Osteoblast (primary cell): Measurements from ENCODE around the gene PCAT7. TPM values are rescaled to one million over a fixed set of nuclear protein-coding genes. Genes with fewer than 3 reads are reported as not detected.

Experiments
- DNase-seq: peaks from one replicate; pipeline ENCODE4 v3.0.0; 2011; ENCODE audit warnings: low spot score, mixed read lengths; ENCODE audit not compliant: insufficient read length; ENCODE audit errors: missing footprints
- H2AFZ ChIP-seq: 2 replicates; pipeline ENCODE4 v1.6.0; 2011; ENCODE audit warnings: mild to moderate bottlenecking, low read length
- H3K27ac ChIP-seq: 2 replicates; pipeline ENCODE4 v1.5.1; 2011; ENCODE audit warnings: mild to moderate bottlenecking, low read depth, low read length, moderate library complexity
- H3K27me3 ChIP-seq: 2 replicates; pipeline ENCODE4 v1.6.0; 2012; ENCODE audit warnings: mild to moderate bottlenecking, control low read depth, inconsistent platforms, low read length, moderate library complexity; ENCODE audit not compliant: insufficient read depth
- H3K36me3 ChIP-seq: 2 replicates; pipeline ENCODE4 v1.5.1; 2011; ENCODE audit warnings: mild to moderate bottlenecking, low read length, control low read depth, moderate library complexity; ENCODE audit not compliant: insufficient read depth
- H3K4me1 ChIP-seq: 2 replicates; pipeline ENCODE4 v1.5.1; 2011; ENCODE audit warnings: mild to moderate bottlenecking, low read length, control low read depth, moderate library complexity; ENCODE audit not compliant: insufficient read depth
- H3K4me2 ChIP-seq: 2 replicates; pipeline ENCODE4 v1.6.0; 2011; ENCODE audit warnings: mild to moderate bottlenecking, low read length; ENCODE audit not compliant: insufficient read depth
- H3K4me3 ChIP-seq: fragments of 200-600 bp; sonication (generic); 3 replicates; pipeline ENCODE4 v1.5.1; 2012; ENCODE audit warnings: mild to moderate bottlenecking, low read length, inconsistent platforms; ENCODE audit not compliant: insufficient read depth
- H3K79me2 ChIP-seq: 2 replicates; pipeline ENCODE4 v1.6.0; 2012; ENCODE audit warnings: mild to moderate bottlenecking, low read length, control low read depth, inconsistent platforms; ENCODE audit not compliant: insufficient read depth
- H3K9me3 ChIP-seq: 2 replicates; pipeline ENCODE4 v1.5.1; 2011; ENCODE audit warnings: low read depth, low read length, control low read depth
- H4K20me1 ChIP-seq: 2 replicates; pipeline ENCODE4 v1.6.0; 2012; ENCODE audit warnings: mild to moderate bottlenecking, low read length, control low read depth; ENCODE audit not compliant: insufficient read depth
- total RNA-seq: library from RNA; depleted of rRNA; stranded (reverse); fragments of >200 nt; gene quantifications from 2 replicates; pipeline ENCODE4 v1.2.3, GENCODE V29; 2012
- TF ChIP-seq, protein P1 (sequence below): IDR thresholded peaks from 2 replicates; pipeline ENCODE4 v1.5.1; 2011; ENCODE audit warnings: mild to moderate bottlenecking, low read depth, low read length, moderate library complexity; ENCODE audit errors: extremely low read depth

The PCAT7 gene
- total RNA-seq, 1 donor, result 0.36 TPM

DNA sequence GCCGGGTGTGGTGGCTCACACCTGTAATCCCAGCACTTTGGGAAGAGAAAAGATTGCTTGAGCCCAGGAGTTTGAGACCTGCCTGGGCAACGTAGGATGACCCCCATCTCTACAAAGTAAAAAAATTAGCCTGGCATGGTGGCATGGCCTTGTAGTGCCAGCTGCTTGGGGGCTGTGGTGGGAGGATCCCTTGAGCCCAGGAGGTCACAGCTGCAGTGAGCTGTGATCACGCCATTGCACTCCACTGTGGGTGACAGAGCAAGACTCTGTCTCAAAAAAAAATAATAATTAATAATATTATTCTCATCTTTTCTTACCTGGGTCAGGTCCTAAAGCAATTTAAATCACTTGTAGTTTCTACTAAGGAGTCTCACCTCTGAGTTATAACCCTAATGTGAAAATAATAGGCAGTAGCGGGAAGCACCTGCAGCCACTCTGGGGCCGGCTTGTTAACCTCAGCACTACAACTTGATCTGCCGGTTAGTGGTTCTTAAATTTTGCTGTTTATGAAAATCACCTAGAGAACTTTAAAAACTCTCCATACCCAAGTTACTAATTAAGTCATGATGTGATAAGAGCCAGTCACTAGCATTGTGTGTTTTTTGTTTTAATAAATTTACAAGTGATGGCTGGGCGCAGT, 29.4 kb upstream of the PCAT7 start:
- H2AFZ ChIP-seq, result no peak overlapping the region
- TF ChIP-seq, protein P1, sequence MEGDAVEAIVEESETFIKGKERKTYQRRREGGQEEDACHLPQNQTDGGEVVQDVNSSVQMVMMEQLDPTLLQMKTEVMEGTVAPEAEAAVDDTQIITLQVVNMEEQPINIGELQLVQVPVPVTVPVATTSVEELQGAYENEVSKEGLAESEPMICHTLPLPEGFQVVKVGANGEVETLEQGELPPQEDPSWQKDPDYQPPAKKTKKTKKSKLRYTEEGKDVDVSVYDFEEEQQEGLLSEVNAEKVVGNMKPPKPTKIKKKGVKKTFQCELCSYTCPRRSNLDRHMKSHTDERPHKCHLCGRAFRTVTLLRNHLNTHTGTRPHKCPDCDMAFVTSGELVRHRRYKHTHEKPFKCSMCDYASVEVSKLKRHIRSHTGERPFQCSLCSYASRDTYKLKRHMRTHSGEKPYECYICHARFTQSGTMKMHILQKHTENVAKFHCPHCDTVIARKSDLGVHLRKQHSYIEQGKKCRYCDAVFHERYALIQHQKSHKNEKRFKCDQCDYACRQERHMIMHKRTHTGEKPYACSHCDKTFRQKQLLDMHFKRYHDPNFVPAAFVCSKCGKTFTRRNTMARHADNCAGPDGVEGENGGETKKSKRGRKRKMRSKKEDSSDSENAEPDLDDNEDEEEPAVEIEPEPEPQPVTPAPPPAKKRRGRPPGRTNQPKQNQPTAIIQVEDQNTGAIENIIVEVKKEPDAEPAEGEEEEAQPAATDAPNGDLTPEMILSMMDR, result no peak

DNA sequence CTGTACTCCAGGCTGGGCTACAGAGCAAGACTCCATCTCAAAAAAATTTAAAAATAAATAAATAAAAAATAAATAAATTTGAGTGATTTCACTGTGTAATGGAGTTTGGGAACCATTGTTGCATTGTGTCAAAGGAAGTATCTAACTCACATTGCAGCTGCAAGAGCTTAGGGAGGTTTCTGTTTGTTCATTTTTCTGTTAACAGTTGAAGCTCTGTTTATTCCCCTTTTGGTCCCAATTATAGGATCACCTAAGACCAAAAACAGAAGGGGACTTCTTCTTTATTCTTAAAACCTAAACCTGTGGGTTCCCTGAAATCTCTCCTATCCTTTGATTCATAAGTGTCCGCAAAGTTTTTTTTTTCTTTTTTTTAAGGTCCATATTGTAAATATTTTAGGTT, 28.6 kb upstream of the PCAT7 start:
- Histone ChIP-seq H3K27me3 (no peaks in the 10 kb centered on the region), H3K4me3 (no peak overlapping the region), H3K36me3 (no peaks in the 10 kb centered on the region), H2AFZ (no peak overlapping the region), H3K4me1 (no peaks in the 10 kb centered on the region), H3K4me2 (no peak overlapping the region), H3K27ac (no peak overlapping the region), H3K9me3 (no peaks in the 10 kb centered on the region), H3K79me2 (no peaks in the 10 kb centered on the region), H4K20me1 (no peaks in the 10 kb centered on the region)
- TF ChIP-seq, protein P1, result no peak
- no peak for DNase-seq

More for the DNA sequence above, 29.4 kb upstream of the PCAT7 start:
- H3K79me2 ChIP-seq, result no peaks in the 10 kb centered on the region
- no peaks in the 10 kb centered on the region for H4K20me1 ChIP-seq
- DNase-seq, result no peak
- no peaks in the 10 kb centered on the region for H3K4me1 ChIP-seq
- H3K4me3 ChIP-seq, result no peak overlapping the region
- no peaks in the 10 kb centered on the region for H3K27me3 ChIP-seq
- no peaks in the 10 kb centered on the region for H3K36me3 ChIP-seq
- no peaks in the 10 kb centered on the region for H3K9me3 ChIP-seq
- no peak overlapping the region for H3K4me2 ChIP-seq
- H3K27ac ChIP-seq, result no peak overlapping the region

DNA sequence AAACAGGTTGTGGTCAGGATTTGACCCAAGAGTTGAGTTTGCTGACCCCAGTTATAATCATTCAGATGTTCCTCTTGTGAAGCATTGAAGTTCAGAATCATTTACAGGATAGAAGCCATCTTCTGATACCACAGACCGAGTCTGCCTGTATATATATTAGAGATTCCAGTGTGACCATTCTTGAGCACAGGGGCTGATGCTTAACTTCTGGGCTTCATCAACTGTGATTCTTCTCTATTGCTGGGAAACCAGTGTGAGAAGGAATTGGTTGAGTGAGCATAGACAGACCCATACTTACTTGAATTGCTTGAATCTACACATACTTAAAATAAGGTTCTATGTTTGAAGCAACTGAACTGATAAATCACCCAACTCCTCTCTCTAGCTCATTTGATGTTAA, 27.9 kb upstream of the PCAT7 start:
- no peaks in the 10 kb centered on the region for H3K4me1 ChIP-seq

GRCh38 chr9:94528886-94529285, 26.0 kb upstream of the PCAT7 start:
- Histone ChIP-seq H3K4me1 (no peaks in the 10 kb centered on the region), H3K27me3 (no peaks in the 10 kb centered on the region), H2AFZ (no peak overlapping the region), H3K36me3 (no peaks in the 10 kb centered on the region), H3K4me2 (no peak overlapping the region), H3K9me3 (no peaks in the 10 kb centered on the region), H3K27ac (no peak overlapping the region), H3K4me3 (no peak overlapping the region), H3K79me2 (no peaks in the 10 kb centered on the region), H4K20me1 (no peaks in the 10 kb centered on the region)
- DNase-seq, result no peak
- TF ChIP-seq, protein P1, result no peak

More for the DNA sequence above, 27.9 kb upstream of the PCAT7 start:
- DNase-seq, result no peak
- Histone ChIP-seq H3K4me2 (no peak overlapping the region), H4K20me1 (no peaks in the 10 kb centered on the region), H3K27ac (no peak overlapping the region), H3K9me3 (no peaks in the 10 kb centered on the region), H3K4me3 (no peak overlapping the region), H3K36me3 (no peaks in the 10 kb centered on the region), H2AFZ (no peak overlapping the region), H3K79me2 (no peaks in the 10 kb centered on the region), H3K27me3 (no peaks in the 10 kb centered on the region)
- TF ChIP-seq, protein P1, result no peak
